Panc1 (cell line): ENCODE measurements around the gene ASCC3. TPM values are rescaled to one million over a fixed set of nuclear protein-coding genes. Genes with fewer than 3 reads are reported as not detected.

Experiments used
- ATAC-seq: fragments of 200-7000 bp; cut with Tn5 transposase; 2 replicates; pipeline ENCODE4 v1.9.1; 2020; ENCODE audit warnings: mild to moderate bottlenecking, moderate library complexity
- BruUV-seq: library from RNA; stranded (reverse); fragments of 400-500 nt; replicated peaks from 2 replicates; lab custom pipeline; 2021; lab: Mats Ljungman, UMichigan
- CTCF ChIA-PET: fragments of 300-600 bp; sonication (Branson Sonifier 250); formaldehyde crosslinking; loops from one replicate; lab custom pipeline; 2022; ENCODE audit warnings: antibody characterized with exemption; lab: Charles Lee
- POLR2A ChIA-PET: fragments of 300-600 bp; sonication (Branson Sonifier 250); formaldehyde crosslinking; loops from one replicate; lab custom pipeline; 2022; ENCODE audit warnings: antibody characterized with exemption; lab: Charles Lee
- DNase-seq: peaks from one replicate; pipeline ENCODE4 v3.0.0-alpha.2; 2010; ENCODE audit warnings: low read depth, low spot score
- H3K27ac ChIP-seq: 2 replicates; pipeline ENCODE4 v1.5.1; 2011; ENCODE audit warnings: mild to moderate bottlenecking, low read length, inconsistent platforms
- H3K27me3 ChIP-seq: fragments of 200-500 bp; sonication (Bioruptor generic); 2 replicates; pipeline ENCODE4 v1.6.0; 2014; ENCODE audit warnings: low read length, inconsistent platforms; ENCODE audit not compliant: control insufficient read depth, insufficient read depth
- H3K36me3 ChIP-seq: fragments of 200-500 bp; sonication (Bioruptor generic); 2 replicates; pipeline ENCODE4 v1.5.1; 2014; ENCODE audit warnings: inconsistent platforms, mild to moderate bottlenecking, low read length, moderate library complexity; ENCODE audit not compliant: control insufficient read depth, insufficient read depth
- H3K4me1 ChIP-seq: 2 replicates; pipeline ENCODE4 v1.5.1; 2011; ENCODE audit warnings: inconsistent platforms, mild to moderate bottlenecking, low read length, moderate library complexity; ENCODE audit not compliant: control insufficient read depth, insufficient read depth
- H3K4me3 ChIP-seq, 2 experiments: 2 replicates each; pipeline ENCODE4 v1.5.1; 2011 to 2012; ENCODE audit warnings: low read depth in 2 of 2, low read length in 2 of 2, mild to moderate bottlenecking in 2 of 2, inconsistent platforms in 1 of 2, moderate library complexity in 1 of 2
- H3K9me3 ChIP-seq: fragments of 200-500 bp; sonication (Bioruptor generic); 2 replicates; pipeline ENCODE4 v1.5.1; 2014; ENCODE audit warnings: low read depth, mild to moderate bottlenecking, inconsistent platforms, low read length, moderate library complexity; ENCODE audit not compliant: control insufficient read depth, insufficient read depth
- POLR2AphosphoS5 ChIP-seq: IDR thresholded peaks from 2 replicates; pipeline ENCODE4 v1.6.1; 2012; ENCODE audit warnings: mild to moderate bottlenecking, low read depth, low read length, moderate library complexity
- SIN3A ChIP-seq: IDR thresholded peaks from 2 replicates; pipeline ENCODE4 v1.6.1; 2012; ENCODE audit warnings: low read depth, mild to moderate bottlenecking, low read length, moderate library complexity, borderline replicate concordance; ENCODE audit not compliant: insufficient read depth
- TCF7L2 ChIP-seq: IDR thresholded peaks from 2 replicates; pipeline ENCODE4 v1.6.1; 2011; ENCODE audit warnings: mild to moderate bottlenecking, low read depth, low read length, inconsistent platforms
- in situ Hi-C: cut with HindIII; loops from 2 replicates; pipeline ENCODE4 v1.10.0; 2016; ENCODE audit warnings: low sequenced_read_pairs, low pct_unique_long_range_greater_than_20kb
- intact Hi-C: fragments of 100-400 bp; cut with micrococcal nuclease; formaldehyde crosslinking; loops from one replicate; pipeline ENCODE4 v1.10.0; 2022; ENCODE audit not compliant: unreplicated experiment
- total RNA-seq: library from RNA; stranded (reverse); gene quantifications from one replicate; pipeline ENCODE4 v1.2.1, GENCODE V29; 2021; ENCODE audit not compliant: unreplicated experiment
- TF ChIP-seq, protein P1 (sequence below): fragments of 450-650 bp; IDR thresholded peaks from 2 replicates; pipeline ENCODE4 v1.5.1; 2017; ENCODE audit warnings: mild to moderate bottlenecking
- TF ChIP-seq, protein P2 (sequence below), 2 experiments: IDR thresholded peaks; 2 replicates each; pipeline ENCODE4 v1.6.1; 2011 to 2012; ENCODE audit warnings: low read depth in 2 of 2, control low read depth in 1 of 2, low read length in 1 of 2, mild to moderate bottlenecking in 1 of 2, moderate library complexity in 1 of 2; ENCODE audit not compliant: insufficient read depth in 1 of 2

The ASCC3 gene
- total RNA-seq, 1 experiment from 2014 or later = 46.9 TPM

DNA sequence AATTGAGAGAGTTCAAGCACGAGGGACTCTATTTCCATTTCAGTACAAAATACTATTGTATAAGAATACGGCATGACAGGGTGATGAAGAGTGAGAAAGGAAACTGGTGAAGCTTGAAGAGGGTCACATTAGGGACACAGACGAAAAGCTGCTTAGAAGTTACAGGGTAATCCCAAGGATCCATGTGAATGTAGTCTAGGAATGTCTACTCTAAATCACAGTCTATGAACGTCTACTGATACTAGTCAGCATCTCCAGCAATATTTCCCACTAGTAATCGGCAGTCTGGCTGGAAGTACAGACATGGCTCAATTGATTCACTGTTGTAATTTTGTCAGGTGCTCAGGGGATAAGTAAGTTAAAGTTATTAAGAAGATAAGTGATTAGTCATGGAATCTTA is 156.4 kb downstream of the ASCC3 start:
- TF ChIP-seq TCF7L2 (no peak), SIN3A (no peak), POLR2AphosphoS5 (no peak)
- TF ChIP-seq, protein P1, sequence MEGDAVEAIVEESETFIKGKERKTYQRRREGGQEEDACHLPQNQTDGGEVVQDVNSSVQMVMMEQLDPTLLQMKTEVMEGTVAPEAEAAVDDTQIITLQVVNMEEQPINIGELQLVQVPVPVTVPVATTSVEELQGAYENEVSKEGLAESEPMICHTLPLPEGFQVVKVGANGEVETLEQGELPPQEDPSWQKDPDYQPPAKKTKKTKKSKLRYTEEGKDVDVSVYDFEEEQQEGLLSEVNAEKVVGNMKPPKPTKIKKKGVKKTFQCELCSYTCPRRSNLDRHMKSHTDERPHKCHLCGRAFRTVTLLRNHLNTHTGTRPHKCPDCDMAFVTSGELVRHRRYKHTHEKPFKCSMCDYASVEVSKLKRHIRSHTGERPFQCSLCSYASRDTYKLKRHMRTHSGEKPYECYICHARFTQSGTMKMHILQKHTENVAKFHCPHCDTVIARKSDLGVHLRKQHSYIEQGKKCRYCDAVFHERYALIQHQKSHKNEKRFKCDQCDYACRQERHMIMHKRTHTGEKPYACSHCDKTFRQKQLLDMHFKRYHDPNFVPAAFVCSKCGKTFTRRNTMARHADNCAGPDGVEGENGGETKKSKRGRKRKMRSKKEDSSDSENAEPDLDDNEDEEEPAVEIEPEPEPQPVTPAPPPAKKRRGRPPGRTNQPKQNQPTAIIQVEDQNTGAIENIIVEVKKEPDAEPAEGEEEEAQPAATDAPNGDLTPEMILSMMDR = no peak
- TF ChIP-seq, protein P2, sequence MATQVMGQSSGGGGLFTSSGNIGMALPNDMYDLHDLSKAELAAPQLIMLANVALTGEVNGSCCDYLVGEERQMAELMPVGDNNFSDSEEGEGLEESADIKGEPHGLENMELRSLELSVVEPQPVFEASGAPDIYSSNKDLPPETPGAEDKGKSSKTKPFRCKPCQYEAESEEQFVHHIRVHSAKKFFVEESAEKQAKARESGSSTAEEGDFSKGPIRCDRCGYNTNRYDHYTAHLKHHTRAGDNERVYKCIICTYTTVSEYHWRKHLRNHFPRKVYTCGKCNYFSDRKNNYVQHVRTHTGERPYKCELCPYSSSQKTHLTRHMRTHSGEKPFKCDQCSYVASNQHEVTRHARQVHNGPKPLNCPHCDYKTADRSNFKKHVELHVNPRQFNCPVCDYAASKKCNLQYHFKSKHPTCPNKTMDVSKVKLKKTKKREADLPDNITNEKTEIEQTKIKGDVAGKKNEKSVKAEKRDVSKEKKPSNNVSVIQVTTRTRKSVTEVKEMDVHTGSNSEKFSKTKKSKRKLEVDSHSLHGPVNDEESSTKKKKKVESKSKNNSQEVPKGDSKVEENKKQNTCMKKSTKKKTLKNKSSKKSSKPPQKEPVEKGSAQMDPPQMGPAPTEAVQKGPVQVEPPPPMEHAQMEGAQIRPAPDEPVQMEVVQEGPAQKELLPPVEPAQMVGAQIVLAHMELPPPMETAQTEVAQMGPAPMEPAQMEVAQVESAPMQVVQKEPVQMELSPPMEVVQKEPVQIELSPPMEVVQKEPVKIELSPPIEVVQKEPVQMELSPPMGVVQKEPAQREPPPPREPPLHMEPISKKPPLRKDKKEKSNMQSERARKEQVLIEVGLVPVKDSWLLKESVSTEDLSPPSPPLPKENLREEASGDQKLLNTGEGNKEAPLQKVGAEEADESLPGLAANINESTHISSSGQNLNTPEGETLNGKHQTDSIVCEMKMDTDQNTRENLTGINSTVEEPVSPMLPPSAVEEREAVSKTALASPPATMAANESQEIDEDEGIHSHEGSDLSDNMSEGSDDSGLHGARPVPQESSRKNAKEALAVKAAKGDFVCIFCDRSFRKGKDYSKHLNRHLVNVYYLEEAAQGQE (IDR thresholded peaks at IDR 0.05; ENCODE audit: insufficient read depth in 1 of 2, low read depth in 2 of 2, low read length in 1 of 2) = no peak
- ChIA-PET POLR2A (no interaction called here), CTCF (no interaction called here)
- Histone ChIP-seq H3K27ac (no peak overlapping the region), H3K4me3 (no peak overlapping the region), H3K36me3 (0 out of 2 replicates have a peak, but pooled peaks cover 3% of the 10 kb centered on the region), H3K4me1 (peaks cover 8% of the 10 kb centered on the region), H3K27me3 (no peaks in the 10 kb centered on the region), H3K9me3 (no peaks in the 10 kb centered on the region)
- intact Hi-C loops = no loop called here
- DNase-seq (no peak), ATAC-seq (no peak)
- in situ Hi-C loops = no loop called here
- no TSS peak for BruUV-seq

DNA sequence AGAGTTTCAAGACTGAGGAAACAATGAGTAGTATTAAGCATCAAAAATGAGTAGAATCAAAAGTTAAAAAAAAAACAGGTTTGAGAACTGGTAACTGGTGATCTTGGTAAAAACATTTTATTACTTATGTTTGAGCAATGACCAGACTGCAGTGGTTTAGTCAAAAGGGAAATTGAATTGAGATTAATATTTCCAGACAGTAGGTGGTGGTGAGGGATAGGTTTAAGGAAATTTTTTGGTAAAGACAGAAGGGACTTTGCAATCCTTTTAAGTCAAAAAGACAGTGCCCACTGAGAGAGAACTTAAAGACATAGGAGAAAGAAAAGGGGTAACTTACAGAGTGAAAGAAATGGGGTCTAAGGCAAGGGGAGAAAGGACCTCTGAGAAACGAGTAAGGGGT is 156.9 kb downstream of the ASCC3 start:
- Histone ChIP-seq H3K4me3 (no peak overlapping the region), H3K27me3 (no peaks in the 10 kb centered on the region), H3K9me3 (no peaks in the 10 kb centered on the region), H3K4me1 (peaks cover 8% of the 10 kb centered on the region), H3K36me3 (0 out of 2 replicates have a peak, but pooled peaks cover 3% of the 10 kb centered on the region), H3K27ac (no peak overlapping the region)
- TF ChIP-seq TCF7L2 (no peak), SIN3A (no peak), POLR2AphosphoS5 (no peak)
- TF ChIP-seq, protein P2 (IDR thresholded peaks at IDR 0.05; ENCODE audit: insufficient read depth in 1 of 2, low read depth in 2 of 2, low read length in 1 of 2) = no peak
- TF ChIP-seq, protein P1 = no peak
- intact Hi-C loops (no loop called here), in situ Hi-C loops (no loop called here)
- DNase-seq = no peak
- BruUV-seq = no TSS peak
- no peak for ATAC-seq
- ChIA-PET CTCF (no interaction called here), POLR2A (no interaction called here)
